Urinary bladder (tissue), 4 donors: ENCODE results near the gene MTM1. TPM values are rescaled to one million over a fixed set of nuclear protein-coding genes. Genes with fewer than 3 reads are reported as not detected.

Experiments used
- DNase-seq: peaks from one replicate; pipeline ENCODE4 v3.0.0-alpha.2; 2015; ENCODE audit errors: extremely low spot score
- H3K27ac ChIP-seq: one replicate; pipeline ENCODE4 v1.5.1; 2013; ENCODE audit warnings: low read depth, mild to moderate bottlenecking, moderate library complexity
- H3K36me3 ChIP-seq: one replicate; pipeline ENCODE4 v1.6.1; 2013; ENCODE audit warnings: mild to moderate bottlenecking, moderate library complexity; ENCODE audit not compliant: insufficient read depth
- H3K4me1 ChIP-seq: one replicate; pipeline ENCODE4 v1.6.1; 2013; ENCODE audit warnings: mild to moderate bottlenecking, moderate library complexity; ENCODE audit not compliant: insufficient read depth
- H3K4me3 ChIP-seq: one replicate; pipeline ENCODE4 v1.5.1; 2013; ENCODE audit warnings: low read depth, low read length
- WGBS: extraction: QIAGEN DNeasy Blood & Tissue Kit; methylation state at CpG from one replicate; pipeline ENCODE4 v1.1.7; 2013; 5-methylcytosine and 5-hydroxymethylcytosine counted together
- polyA plus RNA-seq: library from polyadenylated mRNA; stranded (reverse); fragments of 200-250 nt; gene quantifications from one replicate; pipeline ENCODE4 v1.2.3, GENCODE V29; 2013
- total RNA-seq: library from RNA; depleted of rRNA; stranded (reverse); fragments of >200 nt; gene quantifications from one replicate; pipeline ENCODE4 v1.2.3, GENCODE V29; 2014
- donor health status: healthy with polysubstance abuse.
- donor health status: healthy.

Gene MTM1
- total and polyA plus RNA-seq, 2 donors, result 9.7 to 18.5 TPM

- H3K4me1 ChIP-seq, result no peaks in the 10 kb centered on the region
- H3K4me3 ChIP-seq, result no peak overlapping the region
- H3K36me3 ChIP-seq, result no peaks in the 10 kb centered on the region
- WGBS, result 51% methylated on average over 23 of the region's 23 CpGs
- H3K27ac ChIP-seq, result no peak overlapping the region
- DNase-seq, result no peak
Measured at GRCh38 chrX:150567645-150568319, 639 bp upstream of the MTM1 start.

GRCh38 chrX:150569155-150569477, 695 bp downstream of the MTM1 start:
- peak overlapping the region; percentile 89 for H3K27ac ChIP-seq
- WGBS, result 8% methylated on average over 17 of the region's 17 CpGs
- H3K4me3 ChIP-seq, result peak overlapping the region; percentile 77
- H3K36me3 ChIP-seq, result no peaks in the 10 kb centered on the region
- DNase-seq, result no peak
- H3K4me1 ChIP-seq, result no peaks in the 10 kb centered on the region

GRCh38 chrX:150570512-150570911, 2.1 kb downstream of the MTM1 start:
- whole genome bisulfite sequencing, result 76% methylated on average over 3 of the region's 3 CpGs
- DNase-seq, result no peak
- no peak overlapping the region for H3K4me3 ChIP-seq
- no peaks in the 10 kb centered on the region for H3K4me1 ChIP-seq
- no peaks in the 10 kb centered on the region for H3K36me3 ChIP-seq
- H3K27ac ChIP-seq, result no peak overlapping the region

- Histone ChIP-seq H3K27ac (no peak overlapping the region), H3K36me3 (no peaks in the 10 kb centered on the region), H3K4me3 (no peak overlapping the region), H3K4me1 (no peaks in the 10 kb centered on the region)
- no peak for DNase-seq
- 60% methylated on average over 1 of the region's 1 CpG for WGBS
Measured at GRCh38 chrX:150572206-150572605, 3.8 kb downstream of the MTM1 start.

GRCh38 chrX:150573106-150573505, 4.7 kb downstream of the MTM1 start:
- H3K4me1 ChIP-seq, result no peaks in the 10 kb centered on the region
- DNase-seq, result no peak
- no peaks in the 10 kb centered on the region for H3K36me3 ChIP-seq
- WGBS, result 57% methylated on average over 1 of the region's 1 CpG
- H3K27ac ChIP-seq, result no peak overlapping the region
- H3K4me3 ChIP-seq, result no peak overlapping the region

- no peak overlapping the region for H3K27ac ChIP-seq
- H3K4me3 ChIP-seq, result no peak overlapping the region
- DNase-seq, result no peak
- H3K4me1 ChIP-seq, result no peaks in the 10 kb centered on the region
- whole genome bisulfite sequencing, result 82% methylated on average over 4 of the region's 4 CpGs
- no peaks in the 10 kb centered on the region for H3K36me3 ChIP-seq
Measured at GRCh38 chrX:150573702-150574101, 5.3 kb downstream of the MTM1 start.

GRCh38 chrX:150574559-150575418, 6.4 kb downstream of the MTM1 start:
- Histone ChIP-seq H3K4me3 (no peak overlapping the region), H3K27ac (no peak overlapping the region), H3K4me1 (no peaks in the 10 kb centered on the region), H3K36me3 (no peaks in the 10 kb centered on the region)
- DNase-seq, result no peak
- WGBS, result 76% methylated on average over 13 of the region's 13 CpGs

GRCh38 chrX:150575419-150575814, 7.0 kb downstream of the MTM1 start:
- Histone ChIP-seq H3K27ac (no peak overlapping the region), H3K4me1 (no peaks in the 10 kb centered on the region), H3K4me3 (no peak overlapping the region), H3K36me3 (no peaks in the 10 kb centered on the region)
- 86% methylated on average over 5 of the region's 5 CpGs for WGBS
- DNase-seq, result no peak

GRCh38 chrX:150577174-150577573, 8.8 kb downstream of the MTM1 start:
- H3K36me3 ChIP-seq, result no peaks in the 10 kb centered on the region
- no peak overlapping the region for H3K4me3 ChIP-seq
- DNase-seq, result no peak
- H3K4me1 ChIP-seq, result no peaks in the 10 kb centered on the region
- 75% methylated on average over 1 of the region's 1 CpG for WGBS
- no peak overlapping the region for H3K27ac ChIP-seq

GRCh38 chrX:150581093-150581775, 12.8 kb downstream of the MTM1 start:
- Histone ChIP-seq H3K36me3 (no peaks in the 10 kb centered on the region), H3K27ac (no peak overlapping the region), H3K4me3 (no peak overlapping the region), H3K4me1 (no peaks in the 10 kb centered on the region)
- no peak for DNase-seq
- WGBS, result 67% methylated on average over 4 of the region's 4 CpGs

GRCh38 chrX:150582338-150582948, 14.0 kb downstream of the MTM1 start:
- Histone ChIP-seq H3K4me3 (no peak overlapping the region), H3K27ac (no peak overlapping the region), H3K4me1 (no peaks in the 10 kb centered on the region), H3K36me3 (no peaks in the 10 kb centered on the region)
- DNase-seq, result no peak

- whole genome bisulfite sequencing, result 79% methylated on average over 8 of the region's 8 CpGs
- no peak overlapping the region for H3K27ac ChIP-seq
- no peaks in the 10 kb centered on the region for H3K36me3 ChIP-seq
- no peak overlapping the region for H3K4me3 ChIP-seq
- H3K4me1 ChIP-seq, result no peaks in the 10 kb centered on the region
- no peak for DNase-seq
Measured at GRCh38 chrX:150587585-150588503, 19.4 kb downstream of the MTM1 start.

GRCh38 chrX:150594584-150594983, 26.2 kb downstream of the MTM1 start:
- Histone ChIP-seq H3K4me1 (no peaks in the 10 kb centered on the region), H3K27ac (no peak overlapping the region), H3K4me3 (no peak overlapping the region), H3K36me3 (no peaks in the 10 kb centered on the region)
- WGBS, result 69% methylated on average over 1 of the region's 1 CpG
- no peak for DNase-seq
